ENCODE measurements around the gene CRIM1. TPM values are rescaled to one million over a fixed set of nuclear protein-coding genes. Genes with fewer than 3 reads are reported as not detected.
A peak's percentile ranks its signal among the peaks of the same experiment; 100 is the strongest.

CRIM1 gene
- total RNA-seq, 1 donor from 2014 or later: 30.3 TPM

GRCh38 chr2:36559221-36559942 lies 203.8 kb downstream of the CRIM1 start:
- Mint-ChIP-seq H3K9me3 (no peaks in the 10 kb centered on the region), H3K36me3 (peaks cover 29% of the 10 kb centered on the region), H3K4me3 (no peak overlapping the region), H3K27me3 (no peaks in the 10 kb centered on the region), H3K4me1 (ENCODE audit: unreplicated experiment) (peaks cover 18% of the 10 kb centered on the region), H3K27ac (no peak overlapping the region)
- no peak for TF ChIP-seq CTCF (conservative IDR thresholded peaks at IDR 0.05)
- DNase-seq (ENCODE audit: extremely low spot score, unreplicated experiment): no peak

- TF ChIP-seq CTCF (conservative IDR thresholded peaks at IDR 0.05): no peak
- no peak overlapping the region for H3K4me3 Mint-ChIP-seq
- peaks cover 34% of the 10 kb centered on the region for H3K36me3 Mint-ChIP-seq
- H3K27ac Mint-ChIP-seq: no peak overlapping the region
- H3K4me1 Mint-ChIP-seq (ENCODE audit: unreplicated experiment): peaks cover 18% of the 10 kb centered on the region
- no peaks in the 10 kb centered on the region for H3K27me3 Mint-ChIP-seq
- DNase-seq (ENCODE audit: extremely low spot score, unreplicated experiment): no peak
- H3K9me3 Mint-ChIP-seq: no peaks in the 10 kb centered on the region
Measured at GRCh38 chr2:36560726-36561125, 205.1 kb downstream of the CRIM1 start.

- Mint-ChIP-seq H3K4me1 (ENCODE audit: unreplicated experiment) (peaks cover 18% of the 10 kb centered on the region), H3K36me3 (peaks cover 36% of the 10 kb centered on the region), H3K4me3 (no peak overlapping the region), H3K9me3 (no peaks in the 10 kb centered on the region), H3K27ac (peak overlapping the region; percentile 87), H3K27me3 (no peaks in the 10 kb centered on the region)
- no peak for TF ChIP-seq CTCF (conservative IDR thresholded peaks at IDR 0.05)
- no peak for DNase-seq (ENCODE audit: extremely low spot score, unreplicated experiment)
Measured at GRCh38 chr2:36561237-36561944, 205.8 kb downstream of the CRIM1 start.

- H3K27me3 Mint-ChIP-seq: no peaks in the 10 kb centered on the region
- peaks cover 45% of the 10 kb centered on the region for H3K36me3 Mint-ChIP-seq
- no peaks in the 10 kb centered on the region for H3K9me3 Mint-ChIP-seq
- TF ChIP-seq CTCF (conservative IDR thresholded peaks at IDR 0.05): no peak
- no peak overlapping the region for H3K4me3 Mint-ChIP-seq
- H3K27ac Mint-ChIP-seq: peak overlapping the region; percentile 24
- DNase-seq (ENCODE audit: extremely low spot score, unreplicated experiment): no peak
- peaks cover 22% of the 10 kb centered on the region for H3K4me1 Mint-ChIP-seq (ENCODE audit: unreplicated experiment)
Measured at GRCh38 chr2:36562240-36562639, 206.7 kb downstream of the CRIM1 start.

GRCh38 chr2:36562973-36563532 lies 207.5 kb downstream of the CRIM1 start:
- Mint-ChIP-seq H3K27ac (peak overlapping the region; percentile 50), H3K4me3 (no peak overlapping the region), H3K9me3 (no peaks in the 10 kb centered on the region), H3K27me3 (no peaks in the 10 kb centered on the region), H3K4me1 (ENCODE audit: unreplicated experiment) (peaks cover 22% of the 10 kb centered on the region), H3K36me3 (peaks cover 45% of the 10 kb centered on the region)
- TF ChIP-seq CTCF (conservative IDR thresholded peaks at IDR 0.05): no peak
- no peak for DNase-seq (ENCODE audit: extremely low spot score, unreplicated experiment)

All from type B pancreatic cell (in vitro differentiated cells).